HT-29 (cell line): ENCODE data around the gene PSMB4. TPM values are rescaled to one million over a fixed set of nuclear protein-coding genes. Genes with fewer than 3 reads are reported as not detected.
"Not testable (repeated sequence)": the region's sequence is repeated elsewhere in the genome, so short reads cannot be mapped to it uniquely, and the experiment has no call there.

ENCODE experiments used
- DNase-seq: peaks from one replicate; pipeline ENCODE4 v3.0.0-alpha.2; 2015; ENCODE audit warnings: low spot score
- total RNA-seq: library from RNA; depleted of rRNA; stranded (reverse); fragments of >200 nt; shearing (Covaris generic); gene quantifications from 2 replicates; pipeline ENCODE4 v1.2.3, GENCODE V29; 2014

PSMB4 gene
- total RNA-seq, 1 experiment from 2014 or later: 393 TPM

GRCh38 chr1:151386002-151386401 is 13.4 kb upstream of the PSMB4 start:
- no peak for DNase-seq

- not testable (repeated sequence) for DNase-seq
Observed at GRCh38 chr1:151390221-151391078, 8.9 kb upstream of the PSMB4 start.

GRCh38 chr1:151391079-151391563 is 8.3 kb upstream of the PSMB4 start:
- DNase-seq: no peak

- no peak for DNase-seq
Observed at GRCh38 chr1:151393583-151393982, 5.8 kb upstream of the PSMB4 start.

- not testable (repeated sequence) for DNase-seq
Observed at GRCh38 chr1:151396265-151396664, 3.1 kb upstream of the PSMB4 start.

- DNase-seq: no peak
Observed at GRCh38 chr1:151401125-151401788, 1.9 kb downstream of the PSMB4 start.

- DNase-seq: no peak
Observed at GRCh38 chr1:151401860-151402259, 2.5 kb downstream of the PSMB4 start.

- DNase-seq: no peak
Observed at GRCh38 chr1:151402764-151403163, 3.4 kb downstream of the PSMB4 start.

- no peak for DNase-seq
Observed at GRCh38 chr1:151403612-151404011, 4.2 kb downstream of the PSMB4 start.

- DNase-seq: no peak
Observed at GRCh38 chr1:151405187-151405951, 6.0 kb downstream of the PSMB4 start.

GRCh38 chr1:151406176-151406575 is 6.8 kb downstream of the PSMB4 start:
- no peak for DNase-seq

GRCh38 chr1:151407304-151407703 is 7.9 kb downstream of the PSMB4 start:
- no peak for DNase-seq

- no peak for DNase-seq
Observed at GRCh38 chr1:151408891-151409290, 9.5 kb downstream of the PSMB4 start.

- no peak for DNase-seq
Observed at GRCh38 chr1:151411884-151412283, 12.5 kb downstream of the PSMB4 start.

- no peak for DNase-seq
Observed at GRCh38 chr1:151416231-151416630, 16.9 kb downstream of the PSMB4 start.

- DNase-seq: no peak
Observed at GRCh38 chr1:151418081-151418480, 18.7 kb downstream of the PSMB4 start.

- no peak for DNase-seq
Observed at GRCh38 chr1:151419819-151420218, 20.4 kb downstream of the PSMB4 start.

- DNase-seq: no peak
Observed at GRCh38 chr1:151425103-151425502, 25.7 kb downstream of the PSMB4 start.

- DNase-seq: no peak
Observed at GRCh38 chr1:151428068-151428467, 28.7 kb downstream of the PSMB4 start.

- DNase-seq: not testable (repeated sequence)
Observed at GRCh38 chr1:151433827-151434226, 34.5 kb downstream of the PSMB4 start.

GRCh38 chr1:151435174-151435573 is 35.8 kb downstream of the PSMB4 start:
- DNase-seq: no peak

- DNase-seq: no peak
Observed at GRCh38 chr1:151436985-151437384, 37.6 kb downstream of the PSMB4 start.
